Stomach (tissue), 9 donors: Measurements from ENCODE around the gene FYN. TPM values are rescaled to one million over a fixed set of nuclear protein-coding genes. Genes with fewer than 3 reads are reported as not detected.
"Not testable (repeated sequence)": the region's sequence is repeated elsewhere in the genome, so short reads cannot be mapped to it uniquely, and the experiment has no call there.

Experiments used
- DNase-seq, 2 donors: peaks; one replicate each; pipeline versions ENCODE4 v3.0.0 to v3.0.0-alpha.2; 2013 to 2019
- H3K27ac ChIP-seq, 5 donors: fragments of 200-600 bp in 4 of 5; sonication (generic) in 4 of 5; one replicate each; pipeline ENCODE4 v1.5.1; 2013 to 2019; ENCODE audit warnings: mild to moderate bottlenecking in 1 of 5, moderate library complexity in 1 of 5
- H3K27me3 ChIP-seq, 3 donors: fragments of 200-600 bp; sonication (generic); one replicate each; pipeline ENCODE4 v1.5.1; 2017 to 2019; ENCODE audit warnings: mixed run types in 1 of 3
- H3K36me3 ChIP-seq, 4 donors: fragments of 200-600 bp; sonication (generic); 1 replicate in 3 of 4; 2 replicates in 1 of 4; pipeline ENCODE4 v1.5.1; 2016 to 2019
- H3K4me1 ChIP-seq, 4 donors: fragments of 200-600 bp; sonication (generic); one replicate each; pipeline ENCODE4 v1.5.1; 2016 to 2019
- H3K4me3 ChIP-seq, 4 donors: fragments of 200-600 bp; sonication (generic) in 3 of 4; one replicate each; pipeline ENCODE4 v1.5.1; 2016 to 2019; ENCODE audit warnings: mild to moderate bottlenecking in 1 of 4
- H3K9me3 ChIP-seq, 4 donors: fragments of 200-600 bp; sonication (generic); one replicate each; pipeline ENCODE4 v1.5.1; 2016 to 2019
- EP300 ChIP-seq: sonication (generic); formaldehyde crosslinking; IDR thresholded peaks from one replicate; pipeline ENCODE4 v1.6.1; 2017; ENCODE audit warnings: antibody characterized with exemption
- POLR2A ChIP-seq, 4 donors: fragments of 450-650 bp; IDR thresholded peaks; one replicate each; pipeline ENCODE4 v1.6.1; 2016; ENCODE audit warnings: antibody characterized with exemption in 4 of 4, control low read depth in 2 of 4, mild to moderate bottlenecking in 1 of 4, moderate library complexity in 1 of 4
- POLR2AphosphoS5 ChIP-seq, 3 donors: sonication (generic); formaldehyde crosslinking; IDR thresholded peaks; one replicate each; pipeline ENCODE4 v1.6.1; 2016; ENCODE audit warnings: antibody characterized with exemption in 3 of 3
- WGBS, 5 donors: extraction: QIAGEN DNeasy Blood & Tissue Kit in 3 of 5; methylation state at CpG; one replicate each; pipeline versions ENCODE4 v1.1.5 to v1.1.7; 2013 to 2018; 5-methylcytosine and 5-hydroxymethylcytosine counted together
- intact Hi-C: fragments of 100-400 bp; cut with DNase I; formaldehyde crosslinking; loops from one replicate; pipeline ENCODE4 v1.15.1; 2023; ENCODE audit warnings: low total_unique reads
- polyA plus RNA-seq, 3 donors: library from polyadenylated mRNA; stranded (reverse); fragments of 200-250 nt; gene quantifications; one replicate each; pipeline ENCODE4 v1.2.3, GENCODE V29; 2013
- total RNA-seq, 5 donors: library from RNA; depleted of rRNA; stranded (reverse); fragments of >200 nt; gene quantifications; one replicate each; pipeline versions ENCODE4 v1.1.0 to v1.2.3, GENCODE V29; 2014 to 2016
- TF ChIP-seq, protein P1 (sequence below), 7 experiments: fragments of 450-650 bp in 4 of 7; fragments of 200-600 bp in 3 of 7; sonication (generic) in 3 of 7; IDR thresholded peaks; one replicate each; pipeline ENCODE4 v1.5.1; 2016 to 2019; ENCODE audit warnings: antibody characterized with exemption in 7 of 7, control low read depth in 2 of 7, mild to moderate bottlenecking in 1 of 7
- donor health status: healthy with polysubstance abuse.
- donor health status: Bipolar disorder and iron deficiency.
- donor health status: healthy.

FYN gene
- total and polyA plus RNA-seq, 8 donors = 8.4 to 146 (median 37.1) TPM

GRCh38 chr6:111909238-111909637, 36.0 kb upstream of the FYN start:
- Histone ChIP-seq H3K36me3 (no peaks in the 10 kb centered on the region), H3K4me1 (no peaks in the 10 kb centered on the region), H3K27ac (no peak overlapping the region), H3K9me3 (no peaks in the 10 kb centered on the region), H3K27me3 (no peaks in the 10 kb centered on the region), H3K4me3 (no peak overlapping the region)
- 87 to 94% (median 91%) methylated on average over 3 of the region's 3 CpGs for WGBS, 5 donors
- no peak for DNase-seq
- intact Hi-C loops = no loop called here
- TF ChIP-seq POLR2AphosphoS5 (IDR thresholded peaks at IDR 0.05) = no peak
- no peak for TF ChIP-seq POLR2A (IDR thresholded peaks at IDR 0.05)
- TF ChIP-seq, protein P1, sequence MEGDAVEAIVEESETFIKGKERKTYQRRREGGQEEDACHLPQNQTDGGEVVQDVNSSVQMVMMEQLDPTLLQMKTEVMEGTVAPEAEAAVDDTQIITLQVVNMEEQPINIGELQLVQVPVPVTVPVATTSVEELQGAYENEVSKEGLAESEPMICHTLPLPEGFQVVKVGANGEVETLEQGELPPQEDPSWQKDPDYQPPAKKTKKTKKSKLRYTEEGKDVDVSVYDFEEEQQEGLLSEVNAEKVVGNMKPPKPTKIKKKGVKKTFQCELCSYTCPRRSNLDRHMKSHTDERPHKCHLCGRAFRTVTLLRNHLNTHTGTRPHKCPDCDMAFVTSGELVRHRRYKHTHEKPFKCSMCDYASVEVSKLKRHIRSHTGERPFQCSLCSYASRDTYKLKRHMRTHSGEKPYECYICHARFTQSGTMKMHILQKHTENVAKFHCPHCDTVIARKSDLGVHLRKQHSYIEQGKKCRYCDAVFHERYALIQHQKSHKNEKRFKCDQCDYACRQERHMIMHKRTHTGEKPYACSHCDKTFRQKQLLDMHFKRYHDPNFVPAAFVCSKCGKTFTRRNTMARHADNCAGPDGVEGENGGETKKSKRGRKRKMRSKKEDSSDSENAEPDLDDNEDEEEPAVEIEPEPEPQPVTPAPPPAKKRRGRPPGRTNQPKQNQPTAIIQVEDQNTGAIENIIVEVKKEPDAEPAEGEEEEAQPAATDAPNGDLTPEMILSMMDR (IDR thresholded peaks at IDR 0.05) = no peak
- TF ChIP-seq EP300 = no peak

DNA sequence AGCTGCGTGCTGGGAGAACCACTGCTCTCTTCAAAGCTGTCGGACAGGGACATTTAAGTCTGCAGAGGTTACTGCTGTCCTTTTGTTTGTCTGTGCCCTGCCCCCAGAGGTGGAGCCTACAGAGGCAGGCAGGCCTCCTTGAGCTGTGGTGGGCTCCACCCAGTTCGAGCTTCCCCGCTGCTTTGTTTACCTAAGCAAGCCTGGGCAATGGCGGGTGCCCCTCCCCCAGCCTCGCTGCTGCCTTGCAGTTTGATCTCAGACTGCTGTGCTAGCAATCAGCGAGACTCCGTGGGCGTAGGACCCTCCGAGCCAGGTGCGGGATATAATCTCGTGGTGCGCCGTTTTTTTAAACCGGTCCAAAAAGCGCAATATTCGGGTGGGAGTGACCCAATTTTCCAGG, 35.1 kb upstream of the FYN start:
- DNase-seq, H3K9me3 ChIP-seq, H3K27me3 ChIP-seq, H3K27ac ChIP-seq, H3K36me3 ChIP-seq, H3K4me1 ChIP-seq, H3K4me3 ChIP-seq, intact Hi-C loops: not testable (repeated sequence)
- 60 to 92% (median 82%) methylated on average over 3 to 11 of the region's 17 CpGs; no CpG with 5 or more reads in 1 of the 5 donors for WGBS, 5 donors

DNA sequence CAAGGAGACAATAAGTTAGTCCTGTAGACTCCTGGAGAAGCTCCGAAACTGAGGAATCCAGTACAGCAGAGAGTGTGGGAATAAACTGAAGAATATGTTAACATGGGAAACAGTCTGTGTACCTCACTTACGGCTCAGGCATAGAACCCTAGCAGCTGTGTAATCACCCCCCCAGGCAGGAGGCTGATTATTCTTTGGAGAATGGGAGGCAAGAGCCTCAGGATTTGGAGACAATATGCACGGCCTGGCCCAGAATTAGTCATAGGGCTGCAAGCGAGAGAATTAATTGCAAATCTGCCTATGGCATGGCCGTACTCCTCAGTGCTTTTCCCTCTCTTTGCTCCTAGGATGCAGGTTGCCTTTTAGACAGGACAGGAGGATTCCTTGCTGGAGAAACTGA, 27.5 kb upstream of the FYN start:
- Histone ChIP-seq H3K27me3 (no peaks in the 10 kb centered on the region), H3K4me1 (no peaks in the 10 kb centered on the region), H3K27ac (no peak overlapping the region), H3K9me3 (no peaks in the 10 kb centered on the region), H3K36me3 (no peaks in the 10 kb centered on the region), H3K4me3 (no peak overlapping the region)
- no peak for DNase-seq
- 85 to 97% (median 95%) methylated on average over 5 of the region's 5 CpGs for WGBS, 5 donors
- intact Hi-C loops = no loop called here
- no peak for TF ChIP-seq EP300
- TF ChIP-seq POLR2A (IDR thresholded peaks at IDR 0.05) = no peak
- TF ChIP-seq, protein P1 (IDR thresholded peaks at IDR 0.05) = no peak
- no peak for TF ChIP-seq POLR2AphosphoS5 (IDR thresholded peaks at IDR 0.05)

GRCh38 chr6:111899531-111899930, 26.3 kb upstream of the FYN start:
- Histone ChIP-seq H3K27me3 (no peaks in the 10 kb centered on the region), H3K27ac (no peak overlapping the region), H3K4me3 (no peak overlapping the region), H3K36me3 (no peaks in the 10 kb centered on the region), H3K9me3 (no peaks in the 10 kb centered on the region), H3K4me1 (no peaks in the 10 kb centered on the region)
- intact Hi-C loops = no loop called here
- peak in 1 of 2 donors; percentile 5 for DNase-seq
- 91 to 95% (median 93%) methylated on average over 3 of the region's 3 CpGs for WGBS, 5 donors
- TF ChIP-seq EP300 (no peak), POLR2AphosphoS5 (IDR thresholded peaks at IDR 0.05) (no peak), POLR2A (IDR thresholded peaks at IDR 0.05) (no peak)
- TF ChIP-seq, protein P1 (IDR thresholded peaks at IDR 0.05) = no peak

- Histone ChIP-seq H3K27ac (no peak overlapping the region), H3K4me3 (no peak overlapping the region), H3K9me3 (no peaks in the 10 kb centered on the region), H3K27me3 (no peaks in the 10 kb centered on the region), H3K4me1 (no peaks in the 10 kb centered on the region), H3K36me3 (no peaks in the 10 kb centered on the region)
- 52 to 77% (median 64%) methylated on average over 4 of the region's 4 CpGs for WGBS, 5 donors
- no peak for DNase-seq
- TF ChIP-seq POLR2A (IDR thresholded peaks at IDR 0.05) = no peak
- TF ChIP-seq, protein P1 (IDR thresholded peaks at IDR 0.05) = no peak
- TF ChIP-seq EP300 = no peak
- TF ChIP-seq POLR2AphosphoS5 (IDR thresholded peaks at IDR 0.05) = no peak
- intact Hi-C loops = no loop called here
Observed at GRCh38 chr6:111898452-111898851, 25.2 kb upstream of the FYN start.
